Measurements from ENCODE around the gene RELN.

Gene RELN

DNA sequence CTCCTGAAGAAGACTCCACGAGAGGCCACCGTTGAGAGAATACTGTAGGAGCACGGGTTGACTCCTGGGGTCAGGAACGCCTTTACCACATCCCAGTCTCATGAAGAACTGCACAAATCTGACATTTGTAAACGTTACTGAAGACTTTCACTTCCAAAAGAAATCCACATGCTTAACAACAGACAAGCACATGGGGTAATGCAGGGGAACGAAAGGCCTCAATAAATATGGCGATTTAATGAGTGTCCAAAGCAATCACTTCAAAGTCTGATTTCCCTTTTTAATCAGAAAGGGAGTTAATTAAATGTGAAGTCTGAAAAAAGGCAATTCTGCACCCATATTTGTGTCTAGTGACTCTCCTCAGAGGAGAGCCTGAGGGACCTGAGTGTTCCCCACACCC is 449.1 kb downstream of the RELN start:
- no peak for ATAC-seq

DNA sequence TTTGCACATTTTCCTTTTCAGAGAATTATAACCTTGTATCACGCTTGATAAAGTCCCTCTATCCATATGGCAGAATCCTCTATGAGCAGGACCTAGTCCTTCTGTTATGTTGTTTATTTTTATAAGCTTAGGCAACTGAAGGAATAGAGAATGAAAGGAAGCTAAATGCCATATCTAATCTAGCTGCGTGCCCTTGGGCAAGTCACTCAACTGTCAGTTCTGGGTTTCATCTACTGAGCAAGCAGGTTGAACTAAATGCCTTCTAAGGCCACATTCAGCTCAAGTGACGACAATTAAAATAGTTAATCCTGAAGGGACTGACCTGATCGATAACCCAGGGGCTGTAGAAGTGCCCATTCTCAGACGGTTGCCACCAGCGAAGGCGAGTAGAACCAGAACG is 449.6 kb downstream of the RELN start:
- no peak for ATAC-seq
- TF ChIP-seq, protein P1, sequence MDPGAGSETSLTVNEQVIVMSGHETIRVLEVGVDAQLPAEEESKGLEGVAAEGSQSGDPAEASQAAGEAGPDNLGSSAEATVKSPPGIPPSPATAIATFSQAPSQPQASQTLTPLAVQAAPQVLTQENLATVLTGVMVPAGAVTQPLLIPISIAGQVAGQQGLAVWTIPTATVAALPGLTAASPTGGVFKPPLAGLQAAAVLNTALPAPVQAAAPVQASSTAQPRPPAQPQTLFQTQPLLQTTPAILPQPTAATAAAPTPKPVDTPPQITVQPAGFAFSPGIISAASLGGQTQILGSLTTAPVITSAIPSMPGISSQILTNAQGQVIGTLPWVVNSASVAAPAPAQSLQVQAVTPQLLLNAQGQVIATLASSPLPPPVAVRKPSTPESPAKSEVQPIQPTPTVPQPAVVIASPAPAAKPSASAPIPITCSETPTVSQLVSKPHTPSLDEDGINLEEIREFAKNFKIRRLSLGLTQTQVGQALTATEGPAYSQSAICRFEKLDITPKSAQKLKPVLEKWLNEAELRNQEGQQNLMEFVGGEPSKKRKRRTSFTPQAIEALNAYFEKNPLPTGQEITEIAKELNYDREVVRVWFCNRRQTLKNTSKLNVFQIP (CRISPR knock-in tag; IDR thresholded peaks at IDR 0.05; ENCODE audit: borderline replicate concordance, low read depth) = no peak
- TF ChIP-seq ESRRG (CRISPR knock-in tag; IDR thresholded peaks at IDR 0.05) (no peak), ISL1 (CRISPR knock-in tag; IDR thresholded peaks at IDR 0.05) (no peak), ZC3H10 (CRISPR knock-in tag; IDR thresholded peaks at IDR 0.05) (no peak), ZNF8 (CRISPR knock-in tag; IDR thresholded peaks at IDR 0.05) (no peak), CSDC2 (CRISPR knock-in tag; IDR thresholded peaks at IDR 0.05) (no peak), RARB (CRISPR knock-in tag; IDR thresholded peaks at IDR 0.05) (no peak), TOX (CRISPR knock-in tag; IDR thresholded peaks at IDR 0.05; ENCODE audit: borderline replicate concordance) (no peak), ARNTL (CRISPR knock-in tag; IDR thresholded peaks at IDR 0.05; ENCODE audit: borderline replicate concordance, low read depth) (no peak), OSR1 (CRISPR knock-in tag; IDR thresholded peaks at IDR 0.05) (no peak), PPARA (CRISPR knock-in tag; IDR thresholded peaks at IDR 0.05; ENCODE audit: borderline replicate concordance) (no peak), ZNF70 (CRISPR knock-in tag; IDR thresholded peaks at IDR 0.05) (no peak), ZNF565 (CRISPR knock-in tag; conservative IDR thresholded peaks at IDR 0.05; ENCODE audit: low read depth) (no peak), TCF4 (CRISPR knock-in tag; IDR thresholded peaks at IDR 0.05; ENCODE audit: borderline replicate concordance) (no peak)
- TF ChIP-seq, protein P2, sequence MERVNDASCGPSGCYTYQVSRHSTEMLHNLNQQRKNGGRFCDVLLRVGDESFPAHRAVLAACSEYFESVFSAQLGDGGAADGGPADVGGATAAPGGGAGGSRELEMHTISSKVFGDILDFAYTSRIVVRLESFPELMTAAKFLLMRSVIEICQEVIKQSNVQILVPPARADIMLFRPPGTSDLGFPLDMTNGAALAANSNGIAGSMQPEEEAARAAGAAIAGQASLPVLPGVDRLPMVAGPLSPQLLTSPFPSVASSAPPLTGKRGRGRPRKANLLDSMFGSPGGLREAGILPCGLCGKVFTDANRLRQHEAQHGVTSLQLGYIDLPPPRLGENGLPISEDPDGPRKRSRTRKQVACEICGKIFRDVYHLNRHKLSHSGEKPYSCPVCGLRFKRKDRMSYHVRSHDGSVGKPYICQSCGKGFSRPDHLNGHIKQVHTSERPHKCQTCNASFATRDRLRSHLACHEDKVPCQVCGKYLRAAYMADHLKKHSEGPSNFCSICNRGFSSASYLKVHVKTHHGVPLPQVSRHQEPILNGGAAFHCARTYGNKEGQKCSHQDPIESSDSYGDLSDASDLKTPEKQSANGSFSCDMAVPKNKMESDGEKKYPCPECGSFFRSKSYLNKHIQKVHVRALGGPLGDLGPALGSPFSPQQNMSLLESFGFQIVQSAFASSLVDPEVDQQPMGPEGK (CRISPR knock-in tag; IDR thresholded peaks at IDR 0.05; ENCODE audit: borderline replicate concordance) = no peak
- TF ChIP-seq, protein P3, sequence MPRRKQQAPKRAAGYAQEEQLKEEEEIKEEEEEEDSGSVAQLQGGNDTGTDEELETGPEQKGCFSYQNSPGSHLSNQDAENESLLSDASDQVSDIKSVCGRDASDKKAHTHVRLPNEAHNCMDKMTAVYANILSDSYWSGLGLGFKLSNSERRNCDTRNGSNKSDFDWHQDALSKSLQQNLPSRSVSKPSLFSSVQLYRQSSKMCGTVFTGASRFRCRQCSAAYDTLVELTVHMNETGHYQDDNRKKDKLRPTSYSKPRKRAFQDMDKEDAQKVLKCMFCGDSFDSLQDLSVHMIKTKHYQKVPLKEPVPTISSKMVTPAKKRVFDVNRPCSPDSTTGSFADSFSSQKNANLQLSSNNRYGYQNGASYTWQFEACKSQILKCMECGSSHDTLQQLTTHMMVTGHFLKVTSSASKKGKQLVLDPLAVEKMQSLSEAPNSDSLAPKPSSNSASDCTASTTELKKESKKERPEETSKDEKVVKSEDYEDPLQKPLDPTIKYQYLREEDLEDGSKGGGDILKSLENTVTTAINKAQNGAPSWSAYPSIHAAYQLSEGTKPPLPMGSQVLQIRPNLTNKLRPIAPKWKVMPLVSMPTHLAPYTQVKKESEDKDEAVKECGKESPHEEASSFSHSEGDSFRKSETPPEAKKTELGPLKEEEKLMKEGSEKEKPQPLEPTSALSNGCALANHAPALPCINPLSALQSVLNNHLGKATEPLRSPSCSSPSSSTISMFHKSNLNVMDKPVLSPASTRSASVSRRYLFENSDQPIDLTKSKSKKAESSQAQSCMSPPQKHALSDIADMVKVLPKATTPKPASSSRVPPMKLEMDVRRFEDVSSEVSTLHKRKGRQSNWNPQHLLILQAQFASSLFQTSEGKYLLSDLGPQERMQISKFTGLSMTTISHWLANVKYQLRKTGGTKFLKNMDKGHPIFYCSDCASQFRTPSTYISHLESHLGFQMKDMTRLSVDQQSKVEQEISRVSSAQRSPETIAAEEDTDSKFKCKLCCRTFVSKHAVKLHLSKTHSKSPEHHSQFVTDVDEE (CRISPR knock-in tag; IDR thresholded peaks at IDR 0.05) = no peak
- TF ChIP-seq, protein P4, sequence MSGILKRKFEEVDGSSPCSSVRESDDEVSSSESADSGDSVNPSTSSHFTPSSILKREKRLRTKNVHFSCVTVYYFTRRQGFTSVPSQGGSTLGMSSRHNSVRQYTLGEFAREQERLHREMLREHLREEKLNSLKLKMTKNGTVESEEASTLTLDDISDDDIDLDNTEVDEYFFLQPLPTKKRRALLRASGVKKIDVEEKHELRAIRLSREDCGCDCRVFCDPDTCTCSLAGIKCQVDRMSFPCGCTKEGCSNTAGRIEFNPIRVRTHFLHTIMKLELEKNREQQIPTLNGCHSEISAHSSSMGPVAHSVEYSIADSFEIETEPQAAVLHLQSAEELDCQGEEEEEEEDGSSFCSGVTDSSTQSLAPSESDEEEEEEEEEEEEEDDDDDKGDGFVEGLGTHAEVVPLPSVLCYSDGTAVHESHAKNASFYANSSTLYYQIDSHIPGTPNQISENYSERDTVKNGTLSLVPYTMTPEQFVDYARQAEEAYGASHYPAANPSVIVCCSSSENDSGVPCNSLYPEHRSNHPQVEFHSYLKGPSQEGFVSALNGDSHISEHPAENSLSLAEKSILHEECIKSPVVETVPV (CRISPR knock-in tag; IDR thresholded peaks at IDR 0.05) = no peak

More for the DNA sequence above, 449.1 kb downstream of the RELN start:
- TF ChIP-seq PPARA (CRISPR knock-in tag; IDR thresholded peaks at IDR 0.05; ENCODE audit: borderline replicate concordance) = no peak
- TF ChIP-seq, protein P1 (CRISPR knock-in tag; IDR thresholded peaks at IDR 0.05; ENCODE audit: borderline replicate concordance, low read depth) = no peak
- no peak for TF ChIP-seq CSDC2 (CRISPR knock-in tag; IDR thresholded peaks at IDR 0.05)
- no peak for TF ChIP-seq ZFP30 (CRISPR knock-in tag; IDR thresholded peaks at IDR 0.05)
- TF ChIP-seq, protein P4 (CRISPR knock-in tag; IDR thresholded peaks at IDR 0.05) = no peak
- no peak for TF ChIP-seq TCF4 (CRISPR knock-in tag; IDR thresholded peaks at IDR 0.05; ENCODE audit: borderline replicate concordance)

All from SK-N-SH treated with all-trans-retinoic acid at 6 μM for 48 hours (cell line).